Activated naive CD4-positive, alpha-beta T cell treated with anti-CD3 and anti-CD28 coated beads, Interleukin-2, amount 50 U/mL, for 72 hours (primary cell): ENCODE data around the gene CD68. TPM values are rescaled to one million over a fixed set of nuclear protein-coding genes. Genes with fewer than 3 reads are reported as not detected.

Source experiments
- ATAC-seq, 2 donors: fragments of 150-1000 bp; cut with Tn5 transposase; 2 replicates each; pipeline ENCODE4 v1.10.0; 2021; ENCODE audit warnings: mild to moderate bottlenecking in 2 of 2, moderate library complexity in 2 of 2
- DNase-seq, 2 donors: peaks; one replicate each; pipeline ENCODE4 v3.0.0; 2021 to 2022; ENCODE audit warnings: low spot score in 2 of 2
- H3K27ac Mint-ChIP-seq, 2 donors: one replicate each; pipeline ENCODE4 v1.8.0; 2022; ENCODE audit warnings: mild to moderate bottlenecking in 2 of 2, mixed read lengths in 2 of 2
- H3K36me3 Mint-ChIP-seq, 2 donors: one replicate each; pipeline ENCODE4 v1.8.0; 2022; ENCODE audit warnings: mixed read lengths in 2 of 2
- H3K9me3 Mint-ChIP-seq, 2 donors: one replicate each; pipeline ENCODE4 v1.8.0; 2022; ENCODE audit warnings: mixed read lengths in 2 of 2
- total RNA-seq, 2 donors: library from RNA; stranded (reverse); gene quantifications; one replicate each; pipeline ENCODE4 v1.2.3, GENCODE V29; 2022

The CD68 gene
- total RNA-seq, 2 donors from 2014 or later, result 7.6 to 12.7 TPM

- H3K36me3 Mint-ChIP-seq, result peaks cover 61 to 64% of the 10 kb centered on the region in 2 donors
- ATAC-seq, result peak; percentile 42 to 45
Measured at GRCh38 chr17:7573324-7574080, 5.9 kb upstream of the CD68 start.

GRCh38 chr17:7574176-7574953 lies 5.1 kb upstream of the CD68 start:
- DNase-seq, result no peak
- Mint-ChIP-seq H3K27ac (peak overlapping the region; percentile 98 to 100), H3K9me3 (no peaks in the 10 kb centered on the region), H3K36me3 (peaks cover 61 to 72% of the 10 kb centered on the region in 2 donors)
- no peak for ATAC-seq

More at GRCh38 chr17:7573324-7574080, 5.9 kb upstream of the CD68 start:
- H3K9me3 Mint-ChIP-seq, result no peaks in the 10 kb centered on the region
- peak overlapping the region; percentile 98 to 100 for H3K27ac Mint-ChIP-seq
- peak; percentile 81 to 88 for DNase-seq

- Mint-ChIP-seq H3K9me3 (no peaks in the 10 kb centered on the region), H3K27ac (peak overlapping the region; percentile 98 to 100), H3K36me3 (peaks cover 61 to 78% of the 10 kb centered on the region in 2 donors)
- no peak for DNase-seq
- no peak for ATAC-seq
Measured at GRCh38 chr17:7575481-7575883, 4.0 kb upstream of the CD68 start.

DNA sequence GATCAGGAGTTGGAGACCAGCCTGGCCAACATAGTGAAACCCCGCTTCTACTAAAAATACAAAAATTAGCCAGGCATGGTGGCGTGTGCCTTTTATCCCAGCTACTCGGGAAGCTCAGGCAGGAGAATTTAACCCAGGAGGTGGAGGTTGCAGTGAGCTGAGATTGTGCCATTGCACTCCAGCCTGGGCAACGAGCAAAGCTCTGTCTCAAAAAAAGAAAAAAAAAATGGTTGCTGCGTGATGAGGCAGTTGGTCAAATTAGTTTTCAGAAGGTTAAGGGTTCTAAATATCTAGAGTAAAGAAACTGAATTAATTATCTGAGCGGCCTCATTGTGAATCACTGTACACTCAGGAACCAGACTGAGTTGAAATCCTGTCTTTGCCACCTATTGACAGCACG lies 3.5 kb upstream of the CD68 start:
- no peak for ATAC-seq
- peaks cover 60 to 82% of the 10 kb centered on the region in 2 donors for H3K36me3 Mint-ChIP-seq
- H3K9me3 Mint-ChIP-seq, result no peaks in the 10 kb centered on the region
- H3K27ac Mint-ChIP-seq, result peak overlapping the region; percentile 98 to 100
- no peak for DNase-seq

DNA sequence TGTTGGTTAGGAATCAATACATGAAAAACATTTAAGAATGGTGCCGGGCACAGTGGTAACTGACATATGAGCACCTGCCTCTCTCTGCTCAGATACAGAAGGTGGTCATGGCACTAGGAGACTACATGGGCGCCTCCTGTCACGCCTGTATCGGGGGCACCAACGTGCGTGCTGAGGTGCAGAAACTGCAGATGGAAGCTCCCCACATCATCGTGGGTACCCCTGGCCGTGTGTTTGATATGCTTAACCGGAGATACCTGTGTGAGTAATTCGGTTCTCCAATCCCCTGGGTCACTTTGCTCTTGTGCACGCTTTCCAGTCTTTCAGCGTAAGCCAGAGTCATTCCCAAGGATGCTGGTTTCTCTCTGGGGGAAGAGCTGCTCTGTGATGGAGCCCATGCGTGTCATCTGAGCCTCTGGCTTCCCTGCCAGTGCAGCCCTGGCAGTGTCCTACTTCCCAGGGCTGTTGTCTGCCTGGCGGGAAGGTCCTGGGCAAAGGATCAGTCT lies 3.0 kb upstream of the CD68 start:
- ATAC-seq (no peak), DNase-seq (no peak)
- H3K36me3 Mint-ChIP-seq, result peaks cover 56 to 87% of the 10 kb centered on the region in 2 donors
- H3K27ac Mint-ChIP-seq, result peak overlapping the region; percentile 98 to 100
- H3K9me3 Mint-ChIP-seq, result no peaks in the 10 kb centered on the region

GRCh38 chr17:7577327-7578199 lies 1.9 kb upstream of the CD68 start:
- H3K27ac Mint-ChIP-seq, result peak overlapping the region; percentile 98 to 100
- ATAC-seq, result no peak
- no peaks in the 10 kb centered on the region for H3K9me3 Mint-ChIP-seq
- no peak for DNase-seq
- H3K36me3 Mint-ChIP-seq, result peaks cover 54 to 86% of the 10 kb centered on the region in 2 donors

DNA sequence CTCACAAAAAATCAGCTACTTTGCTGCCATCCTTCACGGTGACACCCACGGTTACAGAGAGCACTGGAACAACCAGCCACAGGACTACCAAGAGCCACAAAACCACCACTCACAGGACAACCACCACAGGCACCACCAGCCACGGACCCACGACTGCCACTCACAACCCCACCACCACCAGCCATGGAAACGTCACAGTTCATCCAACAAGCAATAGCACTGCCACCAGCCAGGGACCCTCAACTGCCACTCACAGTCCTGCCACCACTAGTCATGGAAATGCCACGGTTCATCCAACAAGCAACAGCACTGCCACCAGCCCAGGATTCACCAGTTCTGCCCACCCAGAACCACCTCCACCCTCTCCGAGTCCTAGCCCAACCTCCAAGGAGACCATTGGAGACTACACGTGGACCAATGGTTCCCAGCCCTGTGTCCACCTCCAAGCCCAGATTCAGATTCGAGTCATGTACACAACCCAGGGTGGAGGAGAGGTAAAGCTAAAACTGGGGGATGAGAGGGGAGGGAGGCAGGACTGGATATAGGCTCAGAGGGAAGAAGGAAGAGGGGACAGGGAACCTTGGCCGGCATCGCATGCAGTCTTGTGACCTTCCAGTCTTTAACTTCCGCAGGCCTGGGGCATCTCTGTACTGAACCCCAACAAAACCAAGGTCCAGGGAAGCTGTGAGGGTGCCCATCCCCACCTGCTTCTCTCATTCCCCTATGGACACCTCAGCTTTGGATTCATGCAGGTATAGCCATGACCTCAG lies 581 bp downstream of the CD68 start:
- DNase-seq (peak in 1 of 2 donors; percentile 76), ATAC-seq (peak; percentile 0 to 11)
- peaks cover 49 to 73% of the 10 kb centered on the region in 2 donors for H3K36me3 Mint-ChIP-seq
- H3K9me3 Mint-ChIP-seq, result no peaks in the 10 kb centered on the region
- H3K27ac Mint-ChIP-seq, result peak overlapping the region; percentile 88 to 100

GRCh38 chr17:7580604-7581575 lies 1.5 kb downstream of the CD68 start:
- ATAC-seq (no peak), DNase-seq (no peak)
- Mint-ChIP-seq H3K36me3 (peaks cover 46 to 71% of the 10 kb centered on the region in 2 donors), H3K27ac (peak overlapping the region; percentile 88 to 100), H3K9me3 (no peaks in the 10 kb centered on the region)

DNA sequence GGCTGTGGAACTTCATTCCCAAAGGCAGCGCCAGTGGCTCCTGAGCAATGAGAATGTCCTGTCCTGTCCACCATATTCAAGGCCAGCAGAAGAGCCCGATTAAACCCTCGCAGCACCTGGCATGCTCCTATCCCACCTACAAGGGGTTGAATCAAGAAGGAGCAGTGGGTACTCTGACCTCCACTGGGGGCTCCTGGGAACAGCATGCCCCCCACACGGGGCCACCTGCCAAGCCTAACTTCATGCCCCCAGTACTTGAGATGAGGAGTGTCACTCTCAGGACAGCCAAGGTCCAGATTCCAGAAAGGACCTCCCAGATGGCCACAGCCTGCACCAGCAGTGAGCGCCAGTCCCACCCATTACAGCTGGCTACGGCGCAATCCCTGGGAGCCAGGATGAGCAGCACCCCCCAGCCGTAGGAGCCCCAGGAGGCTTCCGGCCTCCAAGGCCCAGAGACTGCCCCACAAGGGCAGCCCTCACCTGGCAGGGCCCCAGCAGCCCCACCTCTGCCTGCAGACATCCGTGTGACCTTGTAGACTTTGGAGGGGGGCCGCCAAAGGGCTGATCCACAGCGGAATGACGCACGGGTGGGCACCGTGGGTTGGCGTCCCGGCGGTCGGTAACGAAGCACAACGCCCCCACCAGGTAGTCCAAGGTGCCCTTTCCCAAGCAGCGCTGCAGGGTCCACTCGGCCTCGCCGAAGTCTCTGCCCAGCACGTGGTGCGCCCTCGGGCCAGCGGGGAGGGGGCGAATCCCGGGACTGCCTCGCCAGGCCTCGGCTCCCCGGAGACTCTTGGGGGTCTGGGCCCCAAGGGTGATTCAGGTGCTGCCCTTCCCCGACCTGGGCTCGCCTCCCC lies 3.2 kb downstream of the CD68 start:
- DNase-seq, result no peak
- peaks cover 33 to 55% of the 10 kb centered on the region in 2 donors for H3K36me3 Mint-ChIP-seq
- peak overlapping the region; percentile 91 to 98 for H3K27ac Mint-ChIP-seq

GRCh38 chr17:7583253-7584109 lies 4.0 kb downstream of the CD68 start, which contains the start of gene MPDU1:
TSS of gene MPDU1 (plus strand) at chr17:7583852. CDS start at chr17:7583863, 11 bp downstream.
- peaks cover 30 to 48% of the 10 kb centered on the region in 2 donors for H3K36me3 Mint-ChIP-seq

More for the DNA sequence above, 3.2 kb downstream of the CD68 start:
- H3K9me3 Mint-ChIP-seq, result no peaks in the 10 kb centered on the region
- ATAC-seq, result no peak

DNA sequence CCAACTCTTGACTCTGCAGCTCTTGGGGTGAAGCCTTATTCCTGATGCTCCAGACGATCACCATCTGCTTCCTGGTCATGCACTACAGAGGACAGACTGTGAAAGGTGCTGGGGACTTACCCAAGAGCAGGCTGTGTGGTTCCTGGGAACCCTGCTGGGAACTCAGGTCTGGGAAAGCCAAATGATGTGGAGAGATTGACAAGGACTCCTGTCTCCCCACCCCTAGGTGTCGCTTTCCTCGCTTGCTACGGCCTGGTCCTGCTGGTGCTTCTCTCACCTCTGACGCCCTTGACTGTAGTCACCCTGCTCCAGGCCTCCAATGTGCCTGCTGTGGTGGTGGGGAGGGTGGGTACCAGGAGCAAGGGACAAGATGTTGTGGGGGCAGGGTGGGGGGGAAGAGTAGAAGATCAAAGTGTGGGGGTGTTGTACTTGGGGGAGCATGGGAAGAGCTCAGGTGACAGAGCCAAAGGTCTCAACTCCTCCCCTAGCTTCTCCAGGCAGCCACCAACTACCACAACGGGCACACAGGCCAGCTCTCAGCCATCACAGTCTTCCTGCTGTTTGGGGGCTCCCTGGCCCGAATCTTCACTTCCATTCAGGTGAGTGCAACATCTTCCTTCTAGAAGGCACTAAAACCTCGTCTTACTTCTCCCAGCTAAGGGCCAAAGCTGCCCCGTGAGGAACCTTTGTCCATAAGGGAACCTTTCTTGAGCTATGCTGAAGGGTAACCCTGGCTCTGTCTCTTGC lies 7.4 kb downstream of the CD68 start:
- ATAC-seq, result no peak
- H3K27ac Mint-ChIP-seq, result peak overlapping the region; percentile 36 to 44
- no peak for DNase-seq
- H3K36me3 Mint-ChIP-seq, result peaks cover 28 to 30% of the 10 kb centered on the region in 2 donors
- H3K9me3 Mint-ChIP-seq, result no peaks in the 10 kb centered on the region

More at GRCh38 chr17:7583253-7584109, 4.0 kb downstream of the CD68 start, which contains the start of gene MPDU1:
- DNase-seq, result peak; percentile 93 to 97
- ATAC-seq, result peak; percentile 61 to 74
- Mint-ChIP-seq H3K9me3 (no peaks in the 10 kb centered on the region), H3K27ac (peak within 1 kb of the TSS; percentile 91 to 98)

DNA sequence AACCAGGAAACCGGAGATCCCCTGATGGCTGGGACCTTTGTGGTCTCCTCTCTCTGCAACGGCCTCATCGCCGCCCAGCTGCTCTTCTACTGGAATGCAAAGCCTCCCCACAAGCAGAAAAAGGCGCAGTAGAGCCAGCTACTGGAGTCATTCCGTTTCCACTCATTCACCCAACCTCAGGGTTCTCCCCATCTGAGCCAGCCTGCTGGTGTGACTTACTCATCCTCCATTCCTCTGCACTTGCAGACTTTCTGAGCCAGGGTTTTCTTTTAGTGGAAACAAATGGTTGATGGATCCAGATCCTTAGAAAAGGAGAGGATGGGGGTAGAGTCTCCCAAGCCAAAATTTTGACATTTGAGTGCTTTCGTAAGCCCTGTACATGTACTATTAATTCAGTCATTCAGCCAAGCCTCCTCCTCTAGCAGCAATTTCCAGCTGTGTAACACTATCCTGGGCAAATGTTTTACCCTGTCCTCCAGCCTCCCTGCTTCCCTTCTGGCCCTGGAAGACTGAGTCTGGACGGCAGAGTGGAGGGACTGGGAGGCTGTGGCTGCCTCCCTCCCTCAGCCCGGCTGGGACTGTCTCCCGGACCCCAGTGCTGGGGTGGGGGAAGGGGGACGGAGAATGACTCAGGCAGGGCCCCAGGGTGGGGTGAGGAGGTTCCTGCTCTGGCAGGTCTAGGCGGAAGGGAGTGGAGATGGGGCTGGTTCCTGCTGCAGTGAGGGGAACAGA lies 8.1 kb downstream of the CD68 start:
- DNase-seq (no peak), ATAC-seq (no peak)
- H3K27ac Mint-ChIP-seq, result peak overlapping the region; percentile 36 to 44
- no peaks in the 10 kb centered on the region for H3K9me3 Mint-ChIP-seq
- peaks cover 22 to 24% of the 10 kb centered on the region in 2 donors for H3K36me3 Mint-ChIP-seq
